K562 (cell line): ENCODE measurements around the gene FAM83F. TPM values are rescaled to one million over a fixed set of nuclear protein-coding genes. Genes with fewer than 3 reads are reported as not detected.

Experiments used
- BCL6 ChIP-seq: fragments of 250-450 bp; sonication (Bioruptor Pico); IDR thresholded peaks from 2 replicates; pipeline ENCODE4 v1.4.0; 2020
- CUX1 ChIP-seq: fragments of 200-800 bp; sonication (Bioruptor generic); IDR thresholded peaks from 2 replicates; pipeline ENCODE4 v1.6.1; 2016; ENCODE audit warnings: missing genetic modification characterization, missing compliant biosample characterization
- KDM1A ChIP-seq, 2 experiments: fragments of 450-650 bp; IDR thresholded peaks; 2 replicates each; pipeline ENCODE4 v1.6.1; 2016; ENCODE audit warnings: mild to moderate bottlenecking in 2 of 2
- MECOM ChIP-seq: fragments of 250-450 bp; sonication (Bioruptor Pico); IDR thresholded peaks from 2 replicates; pipeline ENCODE4 v1.8.0; 2022; ENCODE audit warnings: inconsistent platforms
- MTA1 ChIP-seq: fragments of 450-650 bp; IDR thresholded peaks from 2 replicates; pipeline ENCODE4 v1.6.1; 2017; ENCODE audit warnings: borderline replicate concordance
- PML ChIP-seq: IDR thresholded peaks from 2 replicates; pipeline ENCODE4 v1.6.1; 2012; ENCODE audit warnings: low read length, inconsistent platforms
- RBM34 ChIP-seq: fragments of 200-400 bp; formaldehyde crosslinking; IDR thresholded peaks from 2 replicates; pipeline ENCODE4 v1.6.1; 2018; ENCODE audit warnings: low read length, borderline replicate concordance; ENCODE audit not compliant: insufficient read depth
- SOX6 ChIP-seq: fragments of 450-650 bp; IDR thresholded peaks from 2 replicates; pipeline ENCODE4 v1.6.1; 2014; ENCODE audit warnings: mild to moderate bottlenecking
- SREBF2 ChIP-seq: sonication (generic); formaldehyde crosslinking; IDR thresholded peaks from 2 replicates; pipeline ENCODE4 v1.4.0; 2020; ENCODE audit warnings: mild to moderate bottlenecking, missing genetic modification reagents
- TRIM28 ChIP-seq: fragments of 450-650 bp; IDR thresholded peaks from 2 replicates; pipeline ENCODE4 v1.6.1; 2017
- ZFP36 ChIP-seq: fragments of 150-350 bp; IDR thresholded peaks from 2 replicates; pipeline ENCODE4 v1.6.1; 2018; ENCODE audit warnings: low read length, low read depth; ENCODE audit not compliant: partially characterized antibody
- ZNF431 ChIP-seq: sonication (generic); formaldehyde crosslinking; IDR thresholded peaks from 2 replicates; pipeline ENCODE4 v1.8.0; 2022; ENCODE audit warnings: mild to moderate bottlenecking, missing genetic modification reagents
- polyA plus RNA-seq, 8 experiments: library from polyadenylated mRNA; depleted of rRNA in 4 of 8; stranded (reverse) in 5 of 8; unstranded in 3 of 8; fragments of >200 nt; fragmentation: Nextera tagmentation in 2 of 8; fragmentation: Illumina TruSeq in 1 of 8; extraction: Ambion mirVana in 2 of 8; extraction: Trizol in 1 of 8; gene quantifications; 2 replicates each; pipeline versions ENCODE4 v1.2.1 to v1.2.3, GENCODE V29; 2011 to 2014; ENCODE audit warnings: inconsistent platforms in 1 of 8, missing spikeins in 1 of 8
- total RNA-seq, 7 experiments: library from RNA; depleted of rRNA in 6 of 7; stranded (reverse); fragments of >200 nt in 6 of 7; fragmentation: Illumina TruSeq in 2 of 7; extraction: Trizol in 2 of 7; gene quantifications; 2 replicates each; pipeline versions ENCODE4 v1.2.1 to v1.2.3, GENCODE V29; 2011 to 2021; ENCODE audit warnings: low replicate concordance in 1 of 7
- TF ChIP-seq, protein P1 (sequence below): fragments of 200-800 bp; sonication (Bioruptor generic); IDR thresholded peaks from 2 replicates; pipeline ENCODE4 v1.6.1; 2017; ENCODE audit warnings: missing genetic modification characterization, missing compliant biosample characterization
- TF ChIP-seq, protein P2 (sequence below): IDR thresholded peaks from 3 replicates; pipeline ENCODE4 v1.6.1; 2011; ENCODE audit warnings: borderline replicate concordance, mild to moderate bottlenecking, moderate library complexity; ENCODE audit not compliant: insufficient read length; ENCODE audit errors: extremely low read depth
- TF ChIP-seq, protein P3 (sequence below): sonication (generic); formaldehyde crosslinking; IDR thresholded peaks from 2 replicates; pipeline ENCODE4 v1.4.0; 2020; ENCODE audit warnings: mild to moderate bottlenecking, missing genetic modification reagents
- TF ChIP-seq, protein P4 (sequence below): fragments of 450-650 bp; IDR thresholded peaks from 2 replicates; pipeline ENCODE4 v1.6.1; 2017; ENCODE audit warnings: mild to moderate bottlenecking, moderate library complexity

Gene FAM83F
- total and polyA plus RNA-seq, 9 of the 15 experiments (the other 6 are each of a cell fraction or from before 2014, with no cell fraction given), result under 0.01 to 0.13 (median 0.04) TPM; not detected in 1

DNA sequence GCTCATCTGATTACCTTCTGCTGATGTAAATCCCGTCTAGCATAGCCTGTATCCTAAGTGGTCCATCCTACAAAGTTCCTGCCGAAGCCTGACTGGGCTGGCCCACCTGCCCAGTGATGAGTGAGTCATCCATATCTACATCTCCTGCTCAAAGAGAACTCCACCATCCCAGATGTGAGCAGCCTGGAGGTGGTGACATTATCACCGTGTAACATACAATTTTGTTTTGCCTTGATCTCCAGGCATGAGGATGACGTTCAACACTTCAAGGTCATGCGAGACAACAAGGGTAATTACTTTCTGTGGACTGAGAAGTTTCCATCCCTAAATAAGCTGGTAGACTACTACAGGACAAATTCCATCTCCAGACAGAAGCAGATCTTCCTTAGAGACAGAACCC, 29.0 kb upstream of the FAM83F start (continued):
- TF ChIP-seq CUX1 (CRISPR knock-in tag), result no peak
- TF ChIP-seq PML, result peak; percentile 46; the same call in 1 of the 2 replicates
- TF ChIP-seq KDM1A (IDR thresholded peaks at IDR 0.05), result peak; percentile 63 to 78
- TF ChIP-seq RBM34, result no peak
- TF ChIP-seq SOX6, result peak; percentile 69
- TF ChIP-seq, protein P1, sequence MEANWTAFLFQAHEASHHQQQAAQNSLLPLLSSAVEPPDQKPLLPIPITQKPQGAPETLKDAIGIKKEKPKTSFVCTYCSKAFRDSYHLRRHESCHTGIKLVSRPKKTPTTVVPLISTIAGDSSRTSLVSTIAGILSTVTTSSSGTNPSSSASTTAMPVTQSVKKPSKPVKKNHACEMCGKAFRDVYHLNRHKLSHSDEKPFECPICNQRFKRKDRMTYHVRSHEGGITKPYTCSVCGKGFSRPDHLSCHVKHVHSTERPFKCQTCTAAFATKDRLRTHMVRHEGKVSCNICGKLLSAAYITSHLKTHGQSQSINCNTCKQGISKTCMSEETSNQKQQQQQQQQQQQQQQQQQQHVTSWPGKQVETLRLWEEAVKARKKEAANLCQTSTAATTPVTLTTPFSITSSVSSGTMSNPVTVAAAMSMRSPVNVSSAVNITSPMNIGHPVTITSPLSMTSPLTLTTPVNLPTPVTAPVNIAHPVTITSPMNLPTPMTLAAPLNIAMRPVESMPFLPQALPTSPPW (CRISPR knock-in tag), result 0 out of 2 replicates have a peak, but pooled peaks have one; percentile 13
- no peak for TF ChIP-seq TRIM28
- TF ChIP-seq MECOM, result 0 out of 2 replicates have a peak, but pooled peaks have one; percentile 10
- TF ChIP-seq SREBF2 (CRISPR knock-in tag), result no peak
- TF ChIP-seq ZFP36, result peak; percentile 67
- peak; percentile 27; the same call in 1 of the 2 replicates for TF ChIP-seq MTA1
- TF ChIP-seq, protein P2, sequence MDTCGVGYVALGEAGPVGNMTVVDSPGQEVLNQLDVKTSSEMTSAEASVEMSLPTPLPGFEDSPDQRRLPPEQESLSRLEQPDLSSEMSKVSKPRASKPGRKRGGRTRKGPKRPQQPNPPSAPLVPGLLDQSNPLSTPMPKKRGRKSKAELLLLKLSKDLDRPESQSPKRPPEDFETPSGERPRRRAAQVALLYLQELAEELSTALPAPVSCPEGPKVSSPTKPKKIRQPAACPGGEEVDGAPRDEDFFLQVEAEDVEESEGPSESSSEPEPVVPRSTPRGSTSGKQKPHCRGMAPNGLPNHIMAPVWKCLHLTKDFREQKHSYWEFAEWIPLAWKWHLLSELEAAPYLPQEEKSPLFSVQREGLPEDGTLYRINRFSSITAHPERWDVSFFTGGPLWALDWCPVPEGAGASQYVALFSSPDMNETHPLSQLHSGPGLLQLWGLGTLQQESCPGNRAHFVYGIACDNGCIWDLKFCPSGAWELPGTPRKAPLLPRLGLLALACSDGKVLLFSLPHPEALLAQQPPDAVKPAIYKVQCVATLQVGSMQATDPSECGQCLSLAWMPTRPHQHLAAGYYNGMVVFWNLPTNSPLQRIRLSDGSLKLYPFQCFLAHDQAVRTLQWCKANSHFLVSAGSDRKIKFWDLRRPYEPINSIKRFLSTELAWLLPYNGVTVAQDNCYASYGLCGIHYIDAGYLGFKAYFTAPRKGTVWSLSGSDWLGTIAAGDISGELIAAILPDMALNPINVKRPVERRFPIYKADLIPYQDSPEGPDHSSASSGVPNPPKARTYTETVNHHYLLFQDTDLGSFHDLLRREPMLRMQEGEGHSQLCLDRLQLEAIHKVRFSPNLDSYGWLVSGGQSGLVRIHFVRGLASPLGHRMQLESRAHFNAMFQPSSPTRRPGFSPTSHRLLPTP, result no peak
- TF ChIP-seq, protein P3, sequence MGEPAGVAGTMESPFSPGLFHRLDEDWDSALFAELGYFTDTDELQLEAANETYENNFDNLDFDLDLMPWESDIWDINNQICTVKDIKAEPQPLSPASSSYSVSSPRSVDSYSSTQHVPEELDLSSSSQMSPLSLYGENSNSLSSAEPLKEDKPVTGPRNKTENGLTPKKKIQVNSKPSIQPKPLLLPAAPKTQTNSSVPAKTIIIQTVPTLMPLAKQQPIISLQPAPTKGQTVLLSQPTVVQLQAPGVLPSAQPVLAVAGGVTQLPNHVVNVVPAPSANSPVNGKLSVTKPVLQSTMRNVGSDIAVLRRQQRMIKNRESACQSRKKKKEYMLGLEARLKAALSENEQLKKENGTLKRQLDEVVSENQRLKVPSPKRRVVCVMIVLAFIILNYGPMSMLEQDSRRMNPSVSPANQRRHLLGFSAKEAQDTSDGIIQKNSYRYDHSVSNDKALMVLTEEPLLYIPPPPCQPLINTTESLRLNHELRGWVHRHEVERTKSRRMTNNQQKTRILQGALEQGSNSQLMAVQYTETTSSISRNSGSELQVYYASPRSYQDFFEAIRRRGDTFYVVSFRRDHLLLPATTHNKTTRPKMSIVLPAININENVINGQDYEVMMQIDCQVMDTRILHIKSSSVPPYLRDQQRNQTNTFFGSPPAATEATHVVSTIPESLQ, result no peak
- 0 out of 2 replicates have a peak, but pooled peaks have one; percentile 23 for TF ChIP-seq ZNF431 (CRISPR knock-in tag)
- TF ChIP-seq, protein P4, sequence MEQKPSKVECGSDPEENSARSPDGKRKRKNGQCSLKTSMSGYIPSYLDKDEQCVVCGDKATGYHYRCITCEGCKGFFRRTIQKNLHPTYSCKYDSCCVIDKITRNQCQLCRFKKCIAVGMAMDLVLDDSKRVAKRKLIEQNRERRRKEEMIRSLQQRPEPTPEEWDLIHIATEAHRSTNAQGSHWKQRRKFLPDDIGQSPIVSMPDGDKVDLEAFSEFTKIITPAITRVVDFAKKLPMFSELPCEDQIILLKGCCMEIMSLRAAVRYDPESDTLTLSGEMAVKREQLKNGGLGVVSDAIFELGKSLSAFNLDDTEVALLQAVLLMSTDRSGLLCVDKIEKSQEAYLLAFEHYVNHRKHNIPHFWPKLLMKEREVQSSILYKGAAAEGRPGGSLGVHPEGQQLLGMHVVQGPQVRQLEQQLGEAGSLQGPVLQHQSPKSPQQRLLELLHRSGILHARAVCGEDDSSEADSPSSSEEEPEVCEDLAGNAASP, result no peak
- TF ChIP-seq BCL6 (CRISPR knock-in tag), result no peak
